HG02623 (cell line): ENCODE measurements around the gene WDFY2.

Experiments
- ATAC-seq: cut with Tn5 transposase; IDR thresholded peaks from one replicate; pipeline ENCODE4 v1.9.1; 2021; ENCODE audit warnings: moderate library complexity; ENCODE audit not compliant: unreplicated experiment

Gene WDFY2

DNA sequence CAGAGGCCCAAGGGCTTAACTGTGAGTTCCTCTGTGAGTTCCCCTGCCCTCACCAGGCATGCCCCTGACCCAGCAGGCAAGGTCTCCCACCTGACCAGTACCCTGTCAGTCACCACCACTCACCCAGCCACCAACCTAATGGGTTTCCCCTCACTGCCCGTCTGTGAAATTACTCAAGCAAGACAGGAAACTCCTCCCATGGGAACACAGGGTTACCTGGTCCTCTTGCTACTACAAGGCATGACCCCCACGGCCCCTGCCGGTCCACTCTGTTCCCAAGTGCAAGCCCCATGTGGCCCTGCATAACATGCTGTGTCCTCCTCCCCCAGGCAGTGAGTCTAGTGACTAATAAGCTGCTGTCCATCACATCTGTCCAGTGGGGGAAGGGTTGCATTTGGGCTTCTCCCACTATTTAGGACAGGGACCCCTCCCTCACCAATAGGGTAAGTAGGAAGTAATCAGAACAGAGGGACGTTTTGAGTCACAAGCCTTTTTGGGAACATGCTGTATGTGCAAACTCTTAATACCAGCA lies 227.7 kb downstream of the WDFY2 start:
- no peak for ATAC-seq

DNA sequence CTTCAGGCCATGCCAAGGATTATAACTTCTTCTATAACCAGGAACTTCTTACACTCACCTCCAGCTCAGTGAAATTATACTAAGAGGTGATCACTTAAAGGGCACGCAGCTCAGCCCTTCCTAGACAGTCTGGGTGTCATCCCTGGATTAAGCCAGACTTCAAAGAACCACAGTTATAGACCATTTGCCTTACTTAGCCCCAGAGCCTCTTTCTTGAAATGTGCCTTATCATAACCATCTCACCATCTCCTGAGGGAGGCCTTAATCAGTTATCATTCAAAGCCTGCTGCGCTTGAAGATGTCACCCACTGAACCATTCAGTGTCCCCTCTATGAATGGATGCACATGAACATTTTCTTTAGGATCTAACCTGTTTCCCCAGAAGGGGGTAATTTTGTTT lies 229.8 kb downstream of the WDFY2 start:
- no peak for ATAC-seq

DNA sequence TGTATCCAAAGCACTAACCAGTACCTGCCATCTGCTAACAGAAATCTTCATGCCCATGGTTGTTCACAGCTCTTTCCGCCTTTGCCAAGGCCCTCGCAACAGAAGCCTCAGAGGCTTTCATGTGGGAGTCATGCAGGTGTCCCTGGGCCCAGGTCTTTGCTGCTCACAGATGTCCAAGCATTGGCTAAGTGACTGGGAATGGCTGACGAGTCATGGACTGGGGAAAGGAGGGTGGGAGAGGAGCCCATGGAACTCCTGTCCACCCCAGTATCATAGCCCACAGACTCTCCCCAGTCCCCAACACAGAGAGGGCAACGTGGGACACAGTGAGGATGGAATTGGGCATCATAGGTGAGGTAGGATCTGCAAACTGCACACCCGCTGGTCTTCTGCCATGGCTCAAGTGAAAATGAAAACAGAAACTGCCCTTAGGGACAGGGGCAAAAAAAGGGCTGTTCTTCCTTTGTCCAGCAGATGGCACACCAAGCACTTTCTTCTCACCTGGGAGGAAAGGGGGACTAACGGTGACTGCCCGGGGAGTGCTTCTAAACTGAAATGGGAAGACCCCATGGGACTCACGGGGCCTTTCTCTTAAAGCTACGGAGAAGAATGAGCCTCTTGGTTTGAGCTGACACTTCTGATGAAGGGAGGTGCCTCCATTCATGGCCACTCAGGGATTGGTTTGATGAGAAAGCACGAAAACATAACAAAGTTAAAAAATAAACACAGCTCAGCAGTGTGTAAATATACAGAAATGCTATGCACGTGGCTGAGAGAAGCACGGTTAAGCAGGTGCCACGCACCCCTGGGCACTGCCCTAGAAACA lies 230.8 kb downstream of the WDFY2 start:
- ATAC-seq, result peak; percentile 74

DNA sequence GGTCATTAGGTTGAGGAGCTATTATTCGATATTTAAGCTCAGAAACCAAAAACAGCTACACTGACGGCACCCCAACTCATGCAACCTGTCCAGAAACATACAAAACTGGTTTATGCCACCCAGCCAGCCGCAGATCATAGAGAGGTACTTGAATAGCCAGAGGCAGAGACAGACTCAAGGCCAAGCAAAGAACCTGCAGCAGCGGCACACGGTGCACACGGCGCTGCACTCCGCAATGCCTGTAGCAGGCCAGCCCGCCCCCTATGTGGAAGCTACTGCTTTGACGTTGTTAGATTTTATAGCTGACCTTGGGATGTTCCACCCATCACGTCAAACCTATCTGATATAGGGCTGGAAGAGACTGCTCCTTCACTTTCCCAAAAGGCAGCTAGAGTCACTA lies 231.6 kb downstream of the WDFY2 start:
- no peak for ATAC-seq

DNA sequence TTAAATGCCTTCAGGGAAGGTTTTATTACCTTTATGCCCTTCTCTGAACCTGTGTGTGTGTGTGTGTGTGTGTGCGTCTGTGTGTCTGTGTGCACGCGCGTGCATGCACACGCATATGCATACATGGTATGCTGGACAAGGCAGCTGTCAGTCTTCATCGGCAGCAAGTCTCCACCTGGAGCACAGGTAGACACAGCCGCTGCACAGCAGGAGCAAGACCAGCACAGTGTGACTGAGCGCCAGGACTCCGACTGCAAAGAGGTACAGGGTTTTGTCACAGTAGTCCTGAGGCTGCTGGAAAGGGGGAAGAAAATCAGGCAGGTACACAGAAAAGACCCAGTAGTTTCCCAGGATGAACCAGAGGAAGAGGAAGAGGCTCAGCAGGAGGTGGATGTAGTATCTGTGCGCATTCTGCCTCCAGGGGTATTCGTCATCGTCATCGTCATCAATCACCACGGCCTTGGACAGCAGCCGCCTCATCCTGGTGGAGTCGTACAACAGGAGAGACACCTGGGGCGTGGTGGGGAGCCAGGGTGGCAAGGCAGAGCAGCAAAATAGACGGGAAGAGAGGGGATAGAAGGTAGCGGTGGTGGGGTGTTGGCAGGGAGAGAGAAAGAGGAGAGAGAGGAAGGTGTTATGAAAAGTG lies 232.5 kb downstream of the WDFY2 start:
- no peak for ATAC-seq
